Neutrophil (primary cell): ENCODE data around the gene TMEM181.

ENCODE experiments used
- H3K27ac ChIP-seq: fragments of 200-600 bp; sonication (generic); 2 replicates; pipeline ENCODE4 v1.5.1; 2016; ENCODE audit warnings: mild to moderate bottlenecking, moderate library complexity
- H3K27me3 ChIP-seq: fragments of 200-600 bp; sonication (generic); 2 replicates; pipeline ENCODE4 v1.6.0; 2016; ENCODE audit warnings: mild to moderate bottlenecking
- H3K36me3 ChIP-seq: fragments of 200-600 bp; sonication (generic); 2 replicates; pipeline ENCODE4 v1.5.1; 2017
- H3K4me1 ChIP-seq, 2 experiments: fragments of 200-600 bp in 1 of 2; sonication (generic) in 1 of 2; 1 replicate in 1 of 2; 2 replicates in 1 of 2; pipeline versions ENCODE4 v1.5.1 to v1.6.1; 2013 to 2016; ENCODE audit warnings: low read depth in 1 of 2, low read length in 1 of 2, mild to moderate bottlenecking in 1 of 2, moderate library complexity in 1 of 2; ENCODE audit not compliant: control insufficient read depth in 1 of 2, insufficient read depth in 1 of 2
- H3K4me3 ChIP-seq, 2 experiments: fragments of 200-600 bp in 1 of 2; sonication (generic) in 1 of 2; 1 replicate in 1 of 2; 2 replicates in 1 of 2; pipeline ENCODE4 v1.5.1; 2013 to 2016; ENCODE audit warnings: low read depth in 1 of 2, low read length in 1 of 2, mild to moderate bottlenecking in 1 of 2, moderate library complexity in 1 of 2
- H3K9me3 ChIP-seq: fragments of 200-600 bp; sonication (generic); 2 replicates; pipeline ENCODE4 v1.5.1; 2016
- TF ChIP-seq, protein P1 (sequence below): fragments of 200-600 bp; sonication (generic); IDR thresholded peaks from 2 replicates; pipeline ENCODE4 v1.5.1; 2016; ENCODE audit warnings: antibody characterized with exemption

TMEM181 gene

DNA sequence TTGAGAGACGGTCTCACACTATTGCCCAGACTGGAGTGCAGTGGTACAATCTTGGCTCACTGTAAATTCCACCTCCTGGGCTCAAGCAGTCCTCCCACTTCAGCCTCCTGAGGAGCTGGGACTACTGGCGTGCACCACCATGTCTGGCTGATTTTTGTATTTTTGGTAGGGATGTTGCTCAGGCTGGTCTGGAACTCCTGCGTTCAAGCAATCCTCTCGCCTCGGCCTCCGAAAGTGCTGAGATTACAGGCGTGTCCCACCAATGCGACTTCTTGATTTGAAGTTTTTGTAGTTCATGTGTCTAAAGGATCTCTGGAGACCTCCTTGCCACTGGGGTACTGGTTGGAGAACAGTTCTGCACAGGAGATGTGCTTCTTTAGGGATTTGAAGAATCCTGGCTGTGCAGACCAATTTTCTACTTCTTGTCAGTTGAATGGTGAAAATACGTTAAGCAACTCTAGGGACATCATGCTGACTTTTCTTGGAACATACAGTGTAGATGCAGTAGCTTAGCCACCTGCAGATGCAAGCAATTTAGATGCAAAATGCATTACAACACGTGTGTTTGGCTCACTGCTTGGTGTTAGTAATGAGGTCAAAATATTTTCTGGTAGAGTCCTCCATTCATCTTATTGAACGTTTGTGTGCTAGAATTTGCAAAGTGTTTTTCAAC, 118.2 kb downstream of the TMEM181 start:
- H3K27ac ChIP-seq, result no peak overlapping the region
- H3K9me3 ChIP-seq, result no peaks in the 10 kb centered on the region
- H3K36me3 ChIP-seq, result peaks cover 14% of the 10 kb centered on the region
- H3K4me1 ChIP-seq, result peaks cover 0 to 4% of the 10 kb centered on the region in 2 experiments
- H3K27me3 ChIP-seq, result no peaks in the 10 kb centered on the region
- TF ChIP-seq, protein P1, sequence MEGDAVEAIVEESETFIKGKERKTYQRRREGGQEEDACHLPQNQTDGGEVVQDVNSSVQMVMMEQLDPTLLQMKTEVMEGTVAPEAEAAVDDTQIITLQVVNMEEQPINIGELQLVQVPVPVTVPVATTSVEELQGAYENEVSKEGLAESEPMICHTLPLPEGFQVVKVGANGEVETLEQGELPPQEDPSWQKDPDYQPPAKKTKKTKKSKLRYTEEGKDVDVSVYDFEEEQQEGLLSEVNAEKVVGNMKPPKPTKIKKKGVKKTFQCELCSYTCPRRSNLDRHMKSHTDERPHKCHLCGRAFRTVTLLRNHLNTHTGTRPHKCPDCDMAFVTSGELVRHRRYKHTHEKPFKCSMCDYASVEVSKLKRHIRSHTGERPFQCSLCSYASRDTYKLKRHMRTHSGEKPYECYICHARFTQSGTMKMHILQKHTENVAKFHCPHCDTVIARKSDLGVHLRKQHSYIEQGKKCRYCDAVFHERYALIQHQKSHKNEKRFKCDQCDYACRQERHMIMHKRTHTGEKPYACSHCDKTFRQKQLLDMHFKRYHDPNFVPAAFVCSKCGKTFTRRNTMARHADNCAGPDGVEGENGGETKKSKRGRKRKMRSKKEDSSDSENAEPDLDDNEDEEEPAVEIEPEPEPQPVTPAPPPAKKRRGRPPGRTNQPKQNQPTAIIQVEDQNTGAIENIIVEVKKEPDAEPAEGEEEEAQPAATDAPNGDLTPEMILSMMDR, result no peak
- no peak overlapping the region for H3K4me3 ChIP-seq

DNA sequence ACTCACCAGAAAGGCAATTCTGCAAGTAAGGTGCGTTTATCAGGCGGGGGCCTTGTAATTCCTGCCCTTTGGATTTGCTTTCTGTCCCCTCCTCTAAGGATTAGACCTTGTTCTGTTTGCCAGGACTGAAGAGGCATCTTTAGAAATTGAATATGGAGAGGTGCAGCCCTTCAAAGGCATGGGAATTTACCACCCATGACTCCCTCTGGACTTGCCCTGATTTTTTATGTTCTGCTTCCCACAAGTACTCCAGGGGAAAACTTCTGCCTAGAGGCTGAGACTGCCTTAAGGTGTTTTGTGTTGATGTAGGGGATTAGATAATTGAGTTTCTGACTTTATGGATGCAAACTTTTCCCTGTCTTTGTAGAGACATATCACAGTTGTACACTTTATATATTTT, 120.1 kb downstream of the TMEM181 start:
- no peaks in the 10 kb centered on the region for H3K27me3 ChIP-seq
- peaks cover 11 to 15% of the 10 kb centered on the region in 2 experiments for H3K4me1 ChIP-seq
- H3K27ac ChIP-seq, result no peak overlapping the region
- peaks cover 22% of the 10 kb centered on the region for H3K36me3 ChIP-seq
- H3K4me3 ChIP-seq, result no peak overlapping the region
- TF ChIP-seq, protein P1, result no peak
- H3K9me3 ChIP-seq, result no peaks in the 10 kb centered on the region

- no peaks in the 10 kb centered on the region for H3K9me3 ChIP-seq
- no peak overlapping the region for H3K27ac ChIP-seq
- H3K27me3 ChIP-seq, result no peaks in the 10 kb centered on the region
- TF ChIP-seq, protein P1, result no peak
- peaks cover 11 to 19% of the 10 kb centered on the region in 2 experiments for H3K4me1 ChIP-seq
- H3K36me3 ChIP-seq, result peaks cover 24% of the 10 kb centered on the region
- no peak overlapping the region for H3K4me3 ChIP-seq
Measured at GRCh38 chr6:158680481-158680880, 120.6 kb downstream of the TMEM181 start.

DNA sequence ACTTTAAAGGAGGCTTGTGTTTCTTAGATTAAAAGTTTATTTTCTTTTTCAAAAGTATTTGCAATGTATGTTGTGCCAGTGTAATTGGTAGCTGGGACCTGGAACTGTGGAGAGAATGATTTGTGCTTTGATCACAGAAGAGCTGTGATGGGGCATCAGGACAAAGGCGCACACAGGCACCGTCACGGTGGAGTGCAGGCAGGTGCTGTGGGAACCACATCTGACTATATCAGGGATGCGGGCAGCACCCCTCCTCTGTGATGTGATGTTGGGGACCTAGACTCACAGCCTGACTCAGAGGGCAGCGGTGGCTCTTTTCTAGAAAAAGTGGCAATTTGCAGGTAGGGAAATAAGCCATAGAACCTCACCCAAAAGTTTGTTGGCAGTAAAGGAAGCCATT, 124.4 kb downstream of the TMEM181 start:
- Histone ChIP-seq H3K27me3 (no peaks in the 10 kb centered on the region), H3K4me1 (peaks cover 48 to 57% of the 10 kb centered on the region in 2 experiments), H3K27ac (peak overlapping the region; percentile 35), H3K9me3 (no peaks in the 10 kb centered on the region), H3K36me3 (peaks cover 30% of the 10 kb centered on the region), H3K4me3 (no peak overlapping the region)
- TF ChIP-seq, protein P1, result no peak

DNA sequence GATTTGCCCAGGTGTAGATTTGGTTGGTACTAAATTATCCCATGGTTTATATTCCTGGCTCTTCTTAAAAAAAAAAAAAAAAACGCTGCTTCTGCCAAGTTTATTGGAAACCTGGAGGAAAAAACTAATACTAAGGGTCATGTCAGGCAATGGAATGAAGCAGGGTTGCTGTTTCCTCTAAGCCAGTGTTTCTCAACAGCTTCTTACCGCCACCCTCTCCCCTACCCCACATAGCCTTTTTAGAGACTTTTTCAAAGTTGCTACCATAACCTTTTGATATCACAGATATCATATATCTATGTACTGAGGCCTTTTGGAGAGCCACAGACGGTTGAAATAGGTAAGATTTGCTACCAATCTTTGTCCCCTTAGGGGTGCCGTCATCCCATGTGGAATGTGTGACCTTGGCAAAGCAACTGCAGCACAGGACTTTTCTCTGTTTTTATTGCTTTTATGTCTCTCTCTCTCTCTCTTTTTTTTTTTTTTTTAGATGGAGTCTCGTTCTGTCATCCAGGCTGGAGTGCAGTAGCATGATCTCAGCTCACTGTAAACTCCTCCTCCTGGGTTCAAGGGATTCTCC, 124.9 kb downstream of the TMEM181 start:
- TF ChIP-seq, protein P1, result no peak
- Histone ChIP-seq H3K27me3 (no peaks in the 10 kb centered on the region), H3K4me1 (peaks cover 53 to 60% of the 10 kb centered on the region in 2 experiments), H3K9me3 (no peaks in the 10 kb centered on the region), H3K27ac (peak overlapping the region; percentile 35), H3K36me3 (peaks cover 30% of the 10 kb centered on the region), H3K4me3 (no peak overlapping the region)
